ENCODE measurements around the gene LECT2.

DNA sequence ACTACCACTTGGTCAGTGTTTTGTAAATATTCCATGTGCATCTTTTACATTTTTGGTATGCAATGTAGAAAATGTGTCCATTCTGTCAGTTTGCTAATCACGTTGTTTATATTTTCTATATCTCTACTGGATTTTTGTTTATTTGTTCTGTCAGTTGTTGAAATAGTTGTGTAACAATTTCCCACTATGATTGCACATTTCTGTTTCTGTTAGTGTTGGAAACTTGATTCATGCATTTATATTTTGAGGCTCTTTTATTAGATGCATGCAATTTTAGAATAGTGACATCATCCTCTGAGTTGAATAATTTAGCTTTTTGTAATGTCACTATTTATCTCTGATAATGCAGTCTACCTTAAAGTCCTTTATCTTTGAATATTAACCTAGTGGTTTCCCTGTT is 25.8 kb upstream of the LECT2 start:
- TF ChIP-seq, protein P1, sequence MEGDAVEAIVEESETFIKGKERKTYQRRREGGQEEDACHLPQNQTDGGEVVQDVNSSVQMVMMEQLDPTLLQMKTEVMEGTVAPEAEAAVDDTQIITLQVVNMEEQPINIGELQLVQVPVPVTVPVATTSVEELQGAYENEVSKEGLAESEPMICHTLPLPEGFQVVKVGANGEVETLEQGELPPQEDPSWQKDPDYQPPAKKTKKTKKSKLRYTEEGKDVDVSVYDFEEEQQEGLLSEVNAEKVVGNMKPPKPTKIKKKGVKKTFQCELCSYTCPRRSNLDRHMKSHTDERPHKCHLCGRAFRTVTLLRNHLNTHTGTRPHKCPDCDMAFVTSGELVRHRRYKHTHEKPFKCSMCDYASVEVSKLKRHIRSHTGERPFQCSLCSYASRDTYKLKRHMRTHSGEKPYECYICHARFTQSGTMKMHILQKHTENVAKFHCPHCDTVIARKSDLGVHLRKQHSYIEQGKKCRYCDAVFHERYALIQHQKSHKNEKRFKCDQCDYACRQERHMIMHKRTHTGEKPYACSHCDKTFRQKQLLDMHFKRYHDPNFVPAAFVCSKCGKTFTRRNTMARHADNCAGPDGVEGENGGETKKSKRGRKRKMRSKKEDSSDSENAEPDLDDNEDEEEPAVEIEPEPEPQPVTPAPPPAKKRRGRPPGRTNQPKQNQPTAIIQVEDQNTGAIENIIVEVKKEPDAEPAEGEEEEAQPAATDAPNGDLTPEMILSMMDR (IDR thresholded peaks at IDR 0.05) = no peak
- no peak for TF ChIP-seq POLR2A (IDR thresholded peaks at IDR 0.05)
